ENCODE results near the gene XXYLT1.

Gene XXYLT1

GRCh38 chr3:195085356-195086130 is 185.4 kb downstream of the XXYLT1 start:
- Histone ChIP-seq H3K4me2 (ENCODE audit: low read length) (no peak overlapping the region), H3K9ac (ENCODE audit: low read depth, low read length) (no peak overlapping the region), H3K9me3 (replicated peaks; ENCODE audit: low read length) (no peaks in the 10 kb centered on the region), H3K4me3 (ENCODE audit: low read length) (no peak overlapping the region), H3K36me3 (ENCODE audit: insufficient read depth, low read length) (no peaks in the 10 kb centered on the region), H3K27me3 (ENCODE audit: control insufficient read depth, insufficient read depth, low read length) (no peaks in the 10 kb centered on the region), H3K4me1 (ENCODE audit: control insufficient read depth, insufficient read depth, low read length) (no peaks in the 10 kb centered on the region)

- Histone ChIP-seq H3K9ac (ENCODE audit: low read depth, low read length) (no peak overlapping the region), H3K36me3 (ENCODE audit: insufficient read depth, low read length) (no peaks in the 10 kb centered on the region), H3K4me1 (ENCODE audit: control insufficient read depth, insufficient read depth, low read length) (no peaks in the 10 kb centered on the region), H3K4me2 (ENCODE audit: low read length) (no peak overlapping the region), H3K4me3 (ENCODE audit: low read length) (no peak overlapping the region), H3K9me3 (replicated peaks; ENCODE audit: low read length) (no peaks in the 10 kb centered on the region), H3K27me3 (ENCODE audit: control insufficient read depth, insufficient read depth, low read length) (no peaks in the 10 kb centered on the region)
These were observed 186.2 kb downstream of the XXYLT1 start for GRCh38 chr3:195084746-195085145.

GRCh38 chr3:195083659-195084058 is 187.3 kb downstream of the XXYLT1 start:
- no peaks in the 10 kb centered on the region for H3K9me3 ChIP-seq (replicated peaks; ENCODE audit: low read length)
- no peak overlapping the region for H3K4me3 ChIP-seq (ENCODE audit: low read length)
- no peak overlapping the region for H3K4me2 ChIP-seq (ENCODE audit: low read length)
- no peaks in the 10 kb centered on the region for H3K4me1 ChIP-seq (ENCODE audit: control insufficient read depth, insufficient read depth, low read length)
- H3K36me3 ChIP-seq (ENCODE audit: insufficient read depth, low read length), result no peaks in the 10 kb centered on the region
- no peaks in the 10 kb centered on the region for H3K27me3 ChIP-seq (ENCODE audit: control insufficient read depth, insufficient read depth, low read length)
- H3K9ac ChIP-seq (ENCODE audit: low read depth, low read length), result no peak overlapping the region

- H3K36me3 ChIP-seq (ENCODE audit: insufficient read depth, low read length), result no peaks in the 10 kb centered on the region
- H3K4me3 ChIP-seq (ENCODE audit: low read length), result no peak overlapping the region
- H3K4me1 ChIP-seq (ENCODE audit: control insufficient read depth, insufficient read depth, low read length), result no peaks in the 10 kb centered on the region
- no peak overlapping the region for H3K9ac ChIP-seq (ENCODE audit: low read depth, low read length)
- H3K9me3 ChIP-seq (replicated peaks; ENCODE audit: low read length), result no peaks in the 10 kb centered on the region
- no peak overlapping the region for H3K4me2 ChIP-seq (ENCODE audit: low read length)
- no peaks in the 10 kb centered on the region for H3K27me3 ChIP-seq (ENCODE audit: control insufficient read depth, insufficient read depth, low read length)
These were observed 188.1 kb downstream of the XXYLT1 start for GRCh38 chr3:195082811-195083210.

GRCh38 chr3:195081242-195081963 is 189.6 kb downstream of the XXYLT1 start:
- Histone ChIP-seq H3K36me3 (ENCODE audit: insufficient read depth, low read length) (no peaks in the 10 kb centered on the region), H3K9me3 (replicated peaks; ENCODE audit: low read length) (no peaks in the 10 kb centered on the region), H3K4me1 (ENCODE audit: control insufficient read depth, insufficient read depth, low read length) (no peaks in the 10 kb centered on the region), H3K4me3 (ENCODE audit: low read length) (no peak overlapping the region), H3K27me3 (ENCODE audit: control insufficient read depth, insufficient read depth, low read length) (no peaks in the 10 kb centered on the region), H3K9ac (ENCODE audit: low read depth, low read length) (no peak overlapping the region), H3K4me2 (ENCODE audit: low read length) (no peak overlapping the region)

- no peaks in the 10 kb centered on the region for H3K27me3 ChIP-seq (ENCODE audit: control insufficient read depth, insufficient read depth, low read length)
- H3K4me3 ChIP-seq (ENCODE audit: low read length), result no peak overlapping the region
- H3K9ac ChIP-seq (ENCODE audit: low read depth, low read length), result no peak overlapping the region
- no peaks in the 10 kb centered on the region for H3K9me3 ChIP-seq (replicated peaks; ENCODE audit: low read length)
- peaks cover 4% of the 10 kb centered on the region for H3K4me1 ChIP-seq (ENCODE audit: control insufficient read depth, insufficient read depth, low read length)
- H3K36me3 ChIP-seq (ENCODE audit: insufficient read depth, low read length), result no peaks in the 10 kb centered on the region
- no peak overlapping the region for H3K4me2 ChIP-seq (ENCODE audit: low read length)
These were observed 190.3 kb downstream of the XXYLT1 start for GRCh38 chr3:195080571-195081151.

GRCh38 chr3:195080125-195080524 is 190.8 kb downstream of the XXYLT1 start:
- Histone ChIP-seq H3K4me1 (ENCODE audit: control insufficient read depth, insufficient read depth, low read length) (peaks cover 4% of the 10 kb centered on the region), H3K9ac (ENCODE audit: low read depth, low read length) (no peak overlapping the region), H3K27me3 (ENCODE audit: control insufficient read depth, insufficient read depth, low read length) (no peaks in the 10 kb centered on the region), H3K4me2 (ENCODE audit: low read length) (no peak overlapping the region), H3K9me3 (replicated peaks; ENCODE audit: low read length) (no peaks in the 10 kb centered on the region), H3K4me3 (ENCODE audit: low read length) (no peak overlapping the region), H3K36me3 (ENCODE audit: insufficient read depth, low read length) (no peaks in the 10 kb centered on the region)

- no peak overlapping the region for H3K9ac ChIP-seq (ENCODE audit: low read depth, low read length)
- peaks cover 4% of the 10 kb centered on the region for H3K4me1 ChIP-seq (ENCODE audit: control insufficient read depth, insufficient read depth, low read length)
- no peaks in the 10 kb centered on the region for H3K36me3 ChIP-seq (ENCODE audit: insufficient read depth, low read length)
- H3K9me3 ChIP-seq (replicated peaks; ENCODE audit: low read length), result no peaks in the 10 kb centered on the region
- no peaks in the 10 kb centered on the region for H3K27me3 ChIP-seq (ENCODE audit: control insufficient read depth, insufficient read depth, low read length)
- no peak overlapping the region for H3K4me2 ChIP-seq (ENCODE audit: low read length)
- no peak overlapping the region for H3K4me3 ChIP-seq (ENCODE audit: low read length)
These were observed 191.3 kb downstream of the XXYLT1 start for GRCh38 chr3:195079636-195080035.

GRCh38 chr3:195078891-195079440 is 192.0 kb downstream of the XXYLT1 start:
- H3K4me1 ChIP-seq (ENCODE audit: control insufficient read depth, insufficient read depth, low read length), result peaks cover 4% of the 10 kb centered on the region
- H3K9me3 ChIP-seq (replicated peaks; ENCODE audit: low read length), result no peaks in the 10 kb centered on the region
- no peaks in the 10 kb centered on the region for H3K27me3 ChIP-seq (ENCODE audit: control insufficient read depth, insufficient read depth, low read length)
- H3K36me3 ChIP-seq (ENCODE audit: insufficient read depth, low read length), result no peaks in the 10 kb centered on the region
- no peak overlapping the region for H3K9ac ChIP-seq (ENCODE audit: low read depth, low read length)
- H3K4me2 ChIP-seq (ENCODE audit: low read length), result no peak overlapping the region
- H3K4me3 ChIP-seq (ENCODE audit: low read length), result no peak overlapping the region

- Histone ChIP-seq H3K4me1 (ENCODE audit: control insufficient read depth, insufficient read depth, low read length) (peaks cover 4% of the 10 kb centered on the region), H3K36me3 (ENCODE audit: insufficient read depth, low read length) (no peaks in the 10 kb centered on the region), H3K27me3 (ENCODE audit: control insufficient read depth, insufficient read depth, low read length) (no peaks in the 10 kb centered on the region), H3K4me3 (ENCODE audit: low read length) (no peak overlapping the region), H3K9me3 (replicated peaks; ENCODE audit: low read length) (no peaks in the 10 kb centered on the region), H3K4me2 (ENCODE audit: low read length) (no peak overlapping the region), H3K9ac (ENCODE audit: low read depth, low read length) (no peak overlapping the region)
These were observed 193.1 kb downstream of the XXYLT1 start for GRCh38 chr3:195077611-195078540.

Measured in skeletal muscle satellite cell (primary cell).